PC-9 (cell line): ENCODE measurements around the gene SLC30A1. TPM values are rescaled to one million over a fixed set of nuclear protein-coding genes. Genes with fewer than 3 reads are reported as not detected.
"Not testable (repeated sequence)": the region's sequence is repeated elsewhere in the genome, so short reads cannot be mapped to it uniquely, and the experiment has no call there.

Experiments used
- BruUV-seq: library from RNA; stranded (reverse); fragments of 400-500 nt; replicated peaks from 2 replicates; lab custom pipeline; 2021; lab: Mats Ljungman, UMichigan
- CTCF ChIA-PET: fragments of 300-600 bp; sonication (Branson Sonifier 250); formaldehyde crosslinking; loops from one replicate; lab custom pipeline; 2022; ENCODE audit warnings: antibody characterized with exemption; lab: Charles Lee
- POLR2A ChIA-PET: fragments of 300-600 bp; sonication (Branson Sonifier 250); formaldehyde crosslinking; loops from one replicate; lab custom pipeline; 2022; ENCODE audit warnings: antibody characterized with exemption; ENCODE audit not compliant: unreplicated experiment; lab: Charles Lee
- DNase-seq, 2 experiments: peaks; one replicate each; pipeline versions ENCODE4 v3.0.0 to v3.0.0-alpha.2; 2015 to 2022; ENCODE audit warnings: mixed read lengths in 1 of 2
- H2AFZ ChIP-seq: fragments of 200-600 bp; sonication (generic); 2 replicates; pipeline ENCODE4 v1.8.1; 2017; ENCODE audit warnings: antibody characterized with exemption
- H3F3A ChIP-seq: fragments of 200-600 bp; sonication (generic); 2 replicates; pipeline ENCODE4 v1.8.1; 2017; ENCODE audit warnings: antibody characterized with exemption, mild to moderate bottlenecking, low read depth; ENCODE audit not compliant: insufficient read depth
- H3K27ac ChIP-seq: fragments of 200-600 bp; sonication (generic); 2 replicates; pipeline ENCODE4 v1.6.1; 2016; ENCODE audit warnings: mixed run types
- H3K27me3 ChIP-seq: fragments of 200-600 bp; sonication (generic); 2 replicates; pipeline ENCODE4 v1.6.1; 2016; ENCODE audit warnings: low read depth, mixed run types; ENCODE audit not compliant: insufficient read depth
- H3K36me3 ChIP-seq: fragments of 200-600 bp; sonication (generic); 2 replicates; pipeline ENCODE4 v1.6.1; 2016; ENCODE audit warnings: low read depth, mixed run types
- H3K4me1 ChIP-seq: fragments of 200-600 bp; sonication (generic); replicated peaks from 2 replicates; pipeline ENCODE4 v1.6.1; 2016; ENCODE audit warnings: mixed run types; ENCODE audit not compliant: insufficient read depth
- H3K4me2 ChIP-seq: fragments of 200-600 bp; sonication (generic); 2 replicates; pipeline ENCODE4 v1.6.1; 2017; ENCODE audit warnings: mixed run types
- H3K4me3 ChIP-seq: fragments of 200-600 bp; sonication (generic); 2 replicates; pipeline ENCODE4 v1.6.1; 2016; ENCODE audit warnings: mixed run types
- H3K79me2 ChIP-seq: fragments of 200-600 bp; sonication (generic); 2 replicates; pipeline ENCODE4 v1.6.1; 2017; ENCODE audit warnings: low read depth, mixed run types
- H3K9me2 ChIP-seq: fragments of 200-600 bp; sonication (generic); 2 replicates; pipeline ENCODE4 v1.8.1; 2017; ENCODE audit warnings: mild to moderate bottlenecking; ENCODE audit not compliant: insufficient read depth
- H3K9me3 ChIP-seq: fragments of 200-600 bp; sonication (generic); 2 replicates; pipeline ENCODE4 v1.8.1; 2016; ENCODE audit warnings: low read depth; ENCODE audit not compliant: insufficient read depth
- H4K20me1 ChIP-seq: fragments of 200-600 bp; sonication (generic); 2 replicates; pipeline ENCODE4 v1.8.1; 2017; ENCODE audit not compliant: insufficient read depth
- CTCF ChIP-seq: fragments of 200-600 bp; sonication (generic); conservative IDR thresholded peaks from 2 replicates; pipeline ENCODE4 v1.6.1; 2017; ENCODE audit warnings: mixed run types, antibody characterized with exemption, mild to moderate bottlenecking, moderate library complexity
- EZH2 ChIP-seq: fragments of 200-600 bp; sonication (generic); IDR thresholded peaks from 2 replicates; pipeline ENCODE4 v1.8.0; 2017; ENCODE audit warnings: antibody characterized with exemption, low read depth
- intact Hi-C: fragments of 100-400 bp; cut with micrococcal nuclease; formaldehyde crosslinking; loops from one replicate; pipeline ENCODE4 v1.10.0; 2022; ENCODE audit not compliant: unreplicated experiment
- total RNA-seq: library from RNA; stranded (reverse); gene quantifications from 2 replicates; pipeline ENCODE4 v1.2.3, GENCODE V29; 2021

Gene SLC30A1
- total RNA-seq, 1 experiment from 2014 or later: 27.6 TPM

- Histone ChIP-seq H3F3A (peaks cover 43% of the 10 kb centered on the region), H3K79me2 (peaks cover 49% of the 10 kb centered on the region), H3K9me3 (no peaks in the 10 kb centered on the region), H3K9me2 (no peaks in the 10 kb centered on the region), H3K4me3 (no peak overlapping the region), H3K27me3 (no peaks in the 10 kb centered on the region), H3K4me2 (no peak overlapping the region), H3K27ac (no peak overlapping the region), H2AFZ (no peak overlapping the region), H4K20me1 (0 out of 2 replicates have a peak, but pooled peaks cover 2% of the 10 kb centered on the region), H3K36me3 (peaks cover 37% of the 10 kb centered on the region), H3K4me1 (peaks cover 33% of the 10 kb centered on the region)
- no peak for DNase-seq
- CTCF ChIA-PET: interaction anchor here (1.5 kb wide), 1 partner anchor 66 kb away, joined by 5 read pairs; no protein-coding TSS in a partner anchor
- POLR2A ChIA-PET: no interaction called here
- TF ChIP-seq EZH2 (no peak), CTCF (no peak)
- intact Hi-C loops: loop anchor here (10.0 kb wide), 2 partner anchors 163 to 713 kb away; partner anchors contain the start of gene PPP2R5A
- BruUV-seq: no TSS peak
These were observed 7.0 kb downstream of the SLC30A1 start for GRCh38 chr1:211571998-211572397.

GRCh38 chr1:211570378-211570777 is 8.6 kb downstream of the SLC30A1 start:
- intact Hi-C loops: loop anchor here (10.0 kb wide), 2 partner anchors 164 to 714 kb away; partner anchors contain the start of gene PPP2R5A
- DNase-seq, CTCF ChIA-PET, H3K4me3 ChIP-seq, H4K20me1 ChIP-seq, H3K4me2 ChIP-seq, H2AFZ ChIP-seq, BruUV-seq, H3K9me3 ChIP-seq, H3K27me3 ChIP-seq, H3K27ac ChIP-seq, H3K9me2 ChIP-seq: not testable (repeated sequence)
- Histone ChIP-seq H3K79me2 (peaks cover 32% of the 10 kb centered on the region), H3K4me1 (peaks cover 31% of the 10 kb centered on the region), H3K36me3 (peaks cover 31% of the 10 kb centered on the region), H3F3A (peaks cover 43% of the 10 kb centered on the region)
- POLR2A ChIA-PET: interaction anchor here (0.6 kb wide), 1 partner anchor 73 kb away, joined by 3 read pairs; no protein-coding TSS in a partner anchor

GRCh38 chr1:211566431-211567025 is 12.4 kb downstream of the SLC30A1 start:
- Histone ChIP-seq H3K36me3 (no peaks in the 10 kb centered on the region), H4K20me1 (no peaks in the 10 kb centered on the region), H3F3A (peaks cover 32% of the 10 kb centered on the region), H3K79me2 (no peaks in the 10 kb centered on the region), H3K27ac (peak overlapping the region; percentile 17), H3K4me1 (peaks cover 8% of the 10 kb centered on the region; the same call in 1 of the 2 replicates), H3K9me3 (no peaks in the 10 kb centered on the region), H3K4me2 (no peak overlapping the region), H3K27me3 (no peaks in the 10 kb centered on the region), H3K4me3 (no peak overlapping the region), H2AFZ (no peak overlapping the region; the same call in 1 of the 2 replicates), H3K9me2 (no peaks in the 10 kb centered on the region)
- no peak for DNase-seq
- ChIA-PET CTCF (no interaction called here), POLR2A (interaction anchor here (0.6 kb wide), 1 partner anchor 20 kb away, joined by 5 read pairs; no protein-coding TSS in a partner anchor)
- intact Hi-C loops: no loop called here
- TF ChIP-seq CTCF (no peak), EZH2 (no peak)
- no TSS peak for BruUV-seq
